GM13976 (cell line): Measurements from ENCODE around the gene TMEM127.

Source experiments
- DNase-seq: peaks from one replicate; pipeline ENCODE4 v3.0.0; 2012; ENCODE audit warnings: low spot score
- CTCF ChIP-seq: IDR thresholded peaks from 2 replicates; pipeline ENCODE4 v1.5.1; 2012; ENCODE audit warnings: borderline replicate concordance, mild to moderate bottlenecking; ENCODE audit not compliant: insufficient read depth; ENCODE audit errors: extremely low read depth, missing control alignments, control extremely low read depth
- in situ Hi-C: fragments of 300-500 bp; cut with MboI; formaldehyde crosslinking; loops from one replicate; pipeline ENCODE4 v1.12.0; 2022; ENCODE audit warnings: low sequenced_read_pairs, mixed read lengths, inconsistent platforms; ENCODE audit not compliant: unreplicated experiment

The TMEM127 gene

GRCh38 chr2:96218508-96219131 is 47.2 kb downstream of the TMEM127 start:
- in situ Hi-C loops, result no loop called here
- TF ChIP-seq CTCF, result no peak

GRCh38 chr2:96214554-96214953 is 51.2 kb downstream of the TMEM127 start:
- in situ Hi-C loops, result no loop called here
- no peak for TF ChIP-seq CTCF
- DNase-seq, result no peak

More at GRCh38 chr2:96218508-96219131, 47.2 kb downstream of the TMEM127 start:
- no peak for DNase-seq

- no peak for TF ChIP-seq CTCF
- no peak for DNase-seq
- in situ Hi-C loops, result no loop called here
Measured at GRCh38 chr2:96213379-96213778, 52.4 kb downstream of the TMEM127 start.

GRCh38 chr2:96212339-96212738 is 53.5 kb downstream of the TMEM127 start:
- no peak for TF ChIP-seq CTCF
- in situ Hi-C loops, result no loop called here
- no peak for DNase-seq

GRCh38 chr2:96209729-96210085 is 56.1 kb downstream of the TMEM127 start:
- no peak for DNase-seq
- no peak for TF ChIP-seq CTCF
- in situ Hi-C loops, result no loop called here

GRCh38 chr2:96209011-96209728 is 56.6 kb downstream of the TMEM127 start:
- in situ Hi-C loops, result no loop called here
- TF ChIP-seq CTCF, result no peak
- no peak for DNase-seq
